ENCODE measurements around the gene SF3B3. TPM values are rescaled to one million over a fixed set of nuclear protein-coding genes. Genes with fewer than 3 reads are reported as not detected.

SF3B3 gene
- total RNA-seq, 1 donor from 2014 or later = 103 TPM

GRCh38 chr16:70548936-70549335, 25.3 kb downstream of the SF3B3 start:
- DNase-seq (ENCODE audit: low read depth) = no peak
- TF ChIP-seq, protein P1, sequence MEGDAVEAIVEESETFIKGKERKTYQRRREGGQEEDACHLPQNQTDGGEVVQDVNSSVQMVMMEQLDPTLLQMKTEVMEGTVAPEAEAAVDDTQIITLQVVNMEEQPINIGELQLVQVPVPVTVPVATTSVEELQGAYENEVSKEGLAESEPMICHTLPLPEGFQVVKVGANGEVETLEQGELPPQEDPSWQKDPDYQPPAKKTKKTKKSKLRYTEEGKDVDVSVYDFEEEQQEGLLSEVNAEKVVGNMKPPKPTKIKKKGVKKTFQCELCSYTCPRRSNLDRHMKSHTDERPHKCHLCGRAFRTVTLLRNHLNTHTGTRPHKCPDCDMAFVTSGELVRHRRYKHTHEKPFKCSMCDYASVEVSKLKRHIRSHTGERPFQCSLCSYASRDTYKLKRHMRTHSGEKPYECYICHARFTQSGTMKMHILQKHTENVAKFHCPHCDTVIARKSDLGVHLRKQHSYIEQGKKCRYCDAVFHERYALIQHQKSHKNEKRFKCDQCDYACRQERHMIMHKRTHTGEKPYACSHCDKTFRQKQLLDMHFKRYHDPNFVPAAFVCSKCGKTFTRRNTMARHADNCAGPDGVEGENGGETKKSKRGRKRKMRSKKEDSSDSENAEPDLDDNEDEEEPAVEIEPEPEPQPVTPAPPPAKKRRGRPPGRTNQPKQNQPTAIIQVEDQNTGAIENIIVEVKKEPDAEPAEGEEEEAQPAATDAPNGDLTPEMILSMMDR (IDR thresholded peaks at IDR 0.05; ENCODE audit: insufficient read depth, low read length, poor library complexity, severe bottlenecking) = no peak
- H3K4me3 ChIP-seq (ENCODE audit: low read depth, low read length) = no peak overlapping the region
- H3K36me3 ChIP-seq (ENCODE audit: control insufficient read depth, insufficient read depth, low read length) = no peaks in the 10 kb centered on the region
- H3K27me3 ChIP-seq (ENCODE audit: control insufficient read depth, insufficient read depth, low read length) = no peaks in the 10 kb centered on the region

DNA sequence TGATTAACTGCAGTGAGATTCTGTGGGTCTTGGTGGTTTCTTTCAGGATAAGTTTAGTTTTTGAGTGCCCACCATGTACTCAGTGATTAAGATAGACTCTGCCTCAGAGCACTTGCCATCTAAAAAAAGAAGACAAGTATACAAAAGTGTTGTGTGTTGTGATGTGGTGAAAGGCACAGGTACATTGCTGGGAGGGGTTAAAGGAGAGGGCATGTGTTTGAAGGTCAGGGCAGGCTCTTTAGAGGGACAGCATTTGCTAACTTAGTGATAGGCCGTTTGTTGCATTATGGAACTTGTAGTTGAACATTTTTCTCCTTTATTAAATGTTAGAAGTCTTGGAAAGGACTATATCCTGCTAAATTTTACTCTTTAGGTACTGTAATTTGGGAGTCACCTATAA, 26.5 kb downstream of the SF3B3 start:
- no peak overlapping the region for H3K4me3 ChIP-seq (ENCODE audit: low read depth, low read length)
- H3K36me3 ChIP-seq (ENCODE audit: control insufficient read depth, insufficient read depth, low read length) = peaks cover 2% of the 10 kb centered on the region
- TF ChIP-seq, protein P1 (IDR thresholded peaks at IDR 0.05; ENCODE audit: insufficient read depth, low read length, poor library complexity, severe bottlenecking) = no peak
- no peaks in the 10 kb centered on the region for H3K27me3 ChIP-seq (ENCODE audit: control insufficient read depth, insufficient read depth, low read length)
- DNase-seq (ENCODE audit: low read depth) = no peak

- no peaks in the 10 kb centered on the region for H3K27me3 ChIP-seq (ENCODE audit: control insufficient read depth, insufficient read depth, low read length)
- peaks cover 2% of the 10 kb centered on the region for H3K36me3 ChIP-seq (ENCODE audit: control insufficient read depth, insufficient read depth, low read length)
- DNase-seq (ENCODE audit: low read depth) = no peak
- TF ChIP-seq, protein P1 (IDR thresholded peaks at IDR 0.05; ENCODE audit: insufficient read depth, low read length, poor library complexity, severe bottlenecking) = no peak
- H3K4me3 ChIP-seq (ENCODE audit: low read depth, low read length) = no peak overlapping the region
Measured at GRCh38 chr16:70551788-70552187, 28.2 kb downstream of the SF3B3 start.

GRCh38 chr16:70552675-70553074, 29.1 kb downstream of the SF3B3 start:
- TF ChIP-seq, protein P1 (IDR thresholded peaks at IDR 0.05; ENCODE audit: insufficient read depth, low read length, poor library complexity, severe bottlenecking) = no peak
- DNase-seq (ENCODE audit: low read depth) = no peak
- H3K36me3 ChIP-seq (ENCODE audit: control insufficient read depth, insufficient read depth, low read length) = peaks cover 3% of the 10 kb centered on the region
- no peaks in the 10 kb centered on the region for H3K27me3 ChIP-seq (ENCODE audit: control insufficient read depth, insufficient read depth, low read length)
- no peak overlapping the region for H3K4me3 ChIP-seq (ENCODE audit: low read depth, low read length)

- TF ChIP-seq, protein P1 (IDR thresholded peaks at IDR 0.05; ENCODE audit: insufficient read depth, low read length, poor library complexity, severe bottlenecking) = no peak
- H3K36me3 ChIP-seq (ENCODE audit: control insufficient read depth, insufficient read depth, low read length) = peaks cover 3% of the 10 kb centered on the region
- no peaks in the 10 kb centered on the region for H3K27me3 ChIP-seq (ENCODE audit: control insufficient read depth, insufficient read depth, low read length)
- no peak overlapping the region for H3K4me3 ChIP-seq (ENCODE audit: low read depth, low read length)
- no peak for DNase-seq (ENCODE audit: low read depth)
Measured at GRCh38 chr16:70553645-70554044, 30.0 kb downstream of the SF3B3 start.

DNA sequence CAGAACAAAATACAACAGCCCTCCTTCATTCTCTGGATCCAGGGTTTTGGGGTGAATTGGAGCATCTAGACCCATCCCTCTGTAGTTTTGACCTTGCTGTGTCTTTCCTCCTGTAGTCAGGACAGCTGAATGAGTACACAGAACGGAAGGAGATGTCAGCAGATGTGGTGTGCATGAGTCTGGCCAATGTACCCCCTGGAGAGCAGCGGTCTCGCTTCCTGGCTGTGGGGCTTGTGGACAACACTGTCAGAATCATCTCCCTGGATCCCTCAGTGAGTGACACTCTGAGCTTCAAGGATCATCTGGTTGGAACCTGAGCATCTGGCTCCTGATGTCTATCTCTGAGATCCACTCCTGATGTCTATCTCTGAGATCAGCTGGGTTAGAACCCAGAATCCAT, 32.4 kb downstream of the SF3B3 start:
- TF ChIP-seq, protein P1 (IDR thresholded peaks at IDR 0.05; ENCODE audit: insufficient read depth, low read length, poor library complexity, severe bottlenecking) = no peak
- H3K36me3 ChIP-seq (ENCODE audit: control insufficient read depth, insufficient read depth, low read length) = peaks cover 3% of the 10 kb centered on the region
- H3K4me3 ChIP-seq (ENCODE audit: low read depth, low read length) = no peak overlapping the region

More for the DNA sequence above, 32.4 kb downstream of the SF3B3 start:
- no peaks in the 10 kb centered on the region for H3K27me3 ChIP-seq (ENCODE audit: control insufficient read depth, insufficient read depth, low read length)
- no peak for DNase-seq (ENCODE audit: low read depth)
